GM19463 (cell line): ENCODE measurements around the gene ERCC4.
A peak's percentile ranks its signal among the peaks of the same experiment; 100 is the strongest.
"Not testable (repeated sequence)": the region's sequence is repeated elsewhere in the genome, so short reads cannot be mapped to it uniquely, and the experiment has no call there.

Experiments
- ATAC-seq: cut with Tn5 transposase; IDR thresholded peaks from one replicate; pipeline ENCODE4 v1.9.1; 2021; ENCODE audit warnings: mild to moderate bottlenecking, moderate library complexity; ENCODE audit not compliant: unreplicated experiment

Gene ERCC4

DNA sequence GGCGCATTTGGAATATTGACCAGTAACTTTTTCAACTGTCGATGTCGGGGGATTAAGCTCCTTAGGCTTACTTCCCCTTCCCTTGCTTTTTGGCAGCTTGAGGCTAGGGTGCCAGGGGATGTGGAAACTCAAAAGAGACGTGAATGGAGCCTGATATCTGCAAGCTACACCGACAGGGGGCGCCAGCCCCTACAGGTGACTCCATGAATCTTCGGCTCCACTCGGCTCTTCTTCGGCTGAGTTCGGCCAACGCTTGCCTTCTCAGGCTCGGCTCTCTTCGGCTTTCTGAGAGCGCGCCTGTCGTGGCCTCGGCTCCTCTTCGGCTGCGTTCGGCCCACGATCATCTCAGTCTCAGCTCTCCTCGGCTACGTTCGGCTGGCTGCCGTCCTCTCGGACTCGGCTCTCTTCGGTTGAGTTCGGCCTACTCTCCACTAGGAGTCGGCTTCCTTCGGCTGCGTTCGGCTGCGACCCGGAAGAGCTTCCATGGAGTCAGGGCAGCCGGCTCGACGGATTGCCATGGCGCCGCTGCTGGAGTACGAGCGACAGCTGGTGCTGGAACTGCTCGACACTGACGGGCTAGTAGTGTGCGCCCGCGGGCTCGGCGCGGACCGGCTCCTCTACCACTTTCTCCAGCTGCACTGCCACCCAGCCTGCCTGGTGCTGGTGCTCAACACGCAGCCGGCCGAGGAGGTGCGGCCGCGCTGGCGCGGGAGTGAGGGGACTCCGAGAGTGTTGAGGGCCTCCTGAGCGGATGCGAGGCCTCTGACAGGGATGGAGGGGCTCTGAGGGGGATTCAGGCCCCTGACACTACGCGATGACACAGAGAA lies at the start of gene ERCC4:
Gene ERCC4, plus strand, starts transcription at position 472 of the 827 bp plus-strand sequence. Its CDS starts 12 bp downstream, at position 484.
- ATAC-seq = peak; percentile 96

DNA sequence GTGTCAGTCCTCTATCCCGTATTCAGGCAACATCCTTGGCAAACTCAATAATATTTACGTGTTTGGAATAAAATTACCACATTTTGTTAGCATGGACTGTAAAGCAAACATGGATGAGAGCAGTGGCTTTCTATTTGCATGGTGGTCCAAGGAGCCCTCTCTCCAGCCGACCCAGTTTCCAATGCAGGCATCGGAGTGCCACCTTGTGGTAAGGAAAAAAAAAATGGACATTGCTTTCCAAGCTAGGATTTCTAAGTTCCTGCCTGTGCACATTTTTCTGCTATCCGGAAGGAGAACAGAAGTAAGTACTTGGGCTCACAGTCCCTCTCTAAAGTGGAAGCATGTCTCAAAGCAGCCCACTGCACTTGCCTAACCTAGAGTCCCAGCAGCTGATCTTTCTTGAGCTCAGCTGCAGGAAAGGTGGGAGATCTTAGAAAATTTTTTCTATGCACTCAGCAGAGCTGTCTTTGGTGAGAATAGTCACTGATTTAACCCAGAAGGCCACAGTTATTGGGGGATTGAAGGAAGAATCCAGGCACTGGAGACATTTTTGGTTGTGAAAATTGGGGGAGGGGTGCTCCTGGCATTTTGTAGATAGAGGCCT lies 46.0 kb upstream of the ERCC4 start:
- ATAC-seq = no peak

DNA sequence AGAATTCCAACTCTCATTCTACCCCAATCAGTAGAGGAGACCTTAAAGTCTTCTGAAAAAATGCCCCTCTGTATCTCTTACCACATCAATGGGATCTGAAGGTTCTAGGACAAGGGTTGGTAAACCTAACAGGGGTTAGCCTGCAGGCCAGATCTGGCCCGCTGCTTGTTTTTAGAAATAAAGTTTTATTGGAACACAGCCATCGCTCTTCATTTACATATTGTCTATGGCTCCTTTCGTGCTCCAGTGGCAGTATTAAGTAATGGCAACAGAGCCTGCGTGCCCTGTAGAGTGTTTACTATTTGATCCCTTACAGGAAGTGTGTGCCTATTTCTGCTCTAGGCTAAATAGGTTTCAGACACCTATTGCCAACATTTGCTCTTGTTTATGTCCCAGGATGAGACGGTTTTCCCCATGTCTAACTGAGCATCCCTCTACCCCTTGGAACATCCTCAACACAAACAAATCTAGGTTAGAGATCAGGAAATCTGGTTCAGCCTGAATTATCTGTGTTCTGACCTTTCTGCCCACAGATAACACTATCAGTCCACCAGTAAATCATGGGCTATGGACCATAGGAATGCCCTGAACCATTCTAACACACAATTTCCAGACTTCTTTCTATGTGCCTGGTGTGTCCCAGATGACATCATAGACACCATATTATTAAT lies 44.2 kb upstream of the ERCC4 start:
- no peak for ATAC-seq

DNA sequence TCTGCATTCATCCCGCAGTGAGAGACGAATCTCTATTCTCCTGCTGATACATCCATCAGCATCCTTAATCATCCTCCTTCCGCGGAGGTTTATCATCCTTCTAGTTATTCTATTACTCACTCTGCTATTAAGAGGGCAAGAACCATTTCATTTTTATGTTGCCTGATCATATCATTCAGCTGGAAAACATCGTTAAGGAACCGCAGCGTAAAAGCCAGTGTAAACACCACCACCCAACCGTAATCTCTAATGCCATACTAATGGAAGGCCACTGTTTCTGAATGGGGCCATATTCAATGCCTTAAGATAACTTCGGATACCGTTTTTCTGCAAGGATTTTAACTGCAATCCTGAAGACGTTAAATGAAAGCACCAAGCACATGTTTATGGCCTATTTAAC lies 36.7 kb upstream of the ERCC4 start:
- ATAC-seq = no peak

DNA sequence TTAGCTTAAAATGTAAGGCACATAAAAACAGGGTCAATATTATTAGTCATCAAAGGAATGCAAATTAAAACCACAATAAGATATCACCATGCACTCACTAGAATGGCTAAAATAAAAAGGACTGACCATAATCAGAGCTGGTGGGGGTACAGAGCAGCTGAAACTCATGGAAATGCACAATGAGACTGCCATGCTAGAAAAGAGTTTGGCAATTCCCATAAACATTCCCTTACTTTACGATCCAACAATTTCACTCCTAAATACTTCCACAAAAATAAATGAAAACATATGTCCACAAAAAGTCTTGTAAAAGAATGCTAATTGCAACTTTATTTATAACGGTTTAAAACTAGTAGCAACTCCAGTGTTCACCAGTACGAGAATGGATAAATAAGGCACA lies 36.1 kb upstream of the ERCC4 start:
- ATAC-seq = no peak

DNA sequence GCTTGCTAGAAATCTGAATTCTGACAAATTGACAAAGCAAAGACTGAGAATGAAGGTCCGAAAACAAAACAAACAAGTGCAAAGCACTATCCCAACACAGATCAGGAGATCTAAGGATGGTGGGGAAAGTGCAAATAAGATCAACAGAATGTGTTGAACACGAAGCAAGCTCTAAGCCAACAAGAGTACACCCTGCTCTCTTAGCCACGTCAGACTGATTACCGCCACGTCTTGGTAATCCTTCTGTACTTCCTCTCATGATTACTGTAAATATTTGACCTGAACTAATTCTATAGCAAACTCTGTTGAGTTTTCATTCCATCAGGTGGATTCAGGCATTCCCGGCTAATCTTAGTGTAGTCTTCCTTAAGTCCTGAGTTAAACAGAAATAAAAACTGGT lies 34.3 kb upstream of the ERCC4 start:
- ATAC-seq = no peak

DNA sequence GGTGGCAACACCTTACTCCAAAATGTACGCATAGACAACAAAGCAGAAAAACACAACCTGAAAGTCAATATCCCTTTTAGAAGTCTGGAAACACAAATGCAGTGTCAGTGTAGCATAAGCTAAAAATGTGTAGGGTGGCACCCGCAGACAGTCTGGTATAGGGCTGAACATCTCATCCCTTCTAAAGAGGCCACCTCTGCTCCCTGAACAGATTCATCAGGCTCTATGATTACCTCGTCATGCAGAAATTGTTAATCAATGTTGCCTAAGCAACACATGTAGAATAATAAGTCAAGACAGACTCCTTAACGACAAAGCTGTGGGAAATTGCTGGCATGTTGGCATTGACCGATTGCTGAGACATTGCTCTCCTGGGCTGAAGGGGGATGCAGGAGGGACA lies 33.3 kb upstream of the ERCC4 start:
- ATAC-seq = no peak

DNA sequence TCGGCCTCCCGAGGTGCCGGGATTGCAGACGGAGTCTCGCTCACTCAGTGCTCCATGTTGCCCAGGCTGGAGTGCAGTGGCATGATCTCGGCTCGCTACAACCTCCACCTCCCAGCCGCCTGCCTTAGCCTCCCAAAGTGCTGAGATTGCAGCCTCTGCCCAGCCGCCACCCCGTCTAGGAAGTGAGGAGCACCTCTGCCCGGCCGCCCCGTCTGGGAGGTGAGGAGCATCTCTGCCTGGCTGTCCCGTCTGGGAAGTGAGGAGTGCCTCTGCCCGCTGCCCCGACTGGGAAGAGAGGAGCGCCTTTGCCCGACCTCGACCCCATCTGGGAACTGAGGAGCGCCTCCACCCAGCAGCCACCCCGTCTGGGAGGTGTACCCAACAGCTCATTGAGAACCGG lies 30.6 kb upstream of the ERCC4 start:
- not testable (repeated sequence) for ATAC-seq

DNA sequence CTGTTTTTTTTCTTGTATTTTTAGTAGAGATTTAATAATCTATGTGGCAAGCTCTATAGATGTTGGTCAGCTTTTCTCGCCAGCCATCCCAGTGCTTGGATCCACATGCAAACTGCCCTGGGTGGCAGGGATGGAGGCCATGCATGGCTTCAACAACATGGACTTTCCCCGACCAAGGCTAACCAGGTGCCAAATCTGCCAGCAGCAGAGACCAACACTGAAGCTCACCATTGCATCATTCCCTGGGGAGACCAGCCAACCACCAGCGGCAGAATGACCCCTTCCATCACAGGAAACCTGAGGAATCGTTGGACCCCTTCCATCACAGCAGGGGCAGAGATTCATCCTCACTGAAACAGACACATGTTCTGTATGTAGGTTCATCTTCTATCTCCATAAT lies 27.7 kb upstream of the ERCC4 start:
- no peak for ATAC-seq

DNA sequence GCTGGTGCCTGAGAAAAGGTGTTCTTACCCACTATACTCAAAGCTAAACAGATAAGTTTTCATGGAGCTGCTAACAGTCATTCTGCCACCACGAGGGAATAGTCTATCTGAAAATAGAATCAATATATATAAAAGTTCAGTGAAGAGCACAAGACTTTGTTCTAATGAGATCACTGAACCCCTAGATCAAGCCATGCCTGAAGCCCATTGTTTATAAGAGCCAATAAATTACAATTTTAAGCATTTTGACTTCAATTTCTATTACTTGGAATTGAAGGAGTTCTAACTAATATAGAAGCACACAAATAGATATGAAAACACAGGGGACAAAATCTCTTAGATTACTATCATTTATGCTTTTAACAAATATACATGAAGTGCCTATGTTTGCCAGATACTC lies 24.4 kb upstream of the ERCC4 start:
- ATAC-seq = no peak

DNA sequence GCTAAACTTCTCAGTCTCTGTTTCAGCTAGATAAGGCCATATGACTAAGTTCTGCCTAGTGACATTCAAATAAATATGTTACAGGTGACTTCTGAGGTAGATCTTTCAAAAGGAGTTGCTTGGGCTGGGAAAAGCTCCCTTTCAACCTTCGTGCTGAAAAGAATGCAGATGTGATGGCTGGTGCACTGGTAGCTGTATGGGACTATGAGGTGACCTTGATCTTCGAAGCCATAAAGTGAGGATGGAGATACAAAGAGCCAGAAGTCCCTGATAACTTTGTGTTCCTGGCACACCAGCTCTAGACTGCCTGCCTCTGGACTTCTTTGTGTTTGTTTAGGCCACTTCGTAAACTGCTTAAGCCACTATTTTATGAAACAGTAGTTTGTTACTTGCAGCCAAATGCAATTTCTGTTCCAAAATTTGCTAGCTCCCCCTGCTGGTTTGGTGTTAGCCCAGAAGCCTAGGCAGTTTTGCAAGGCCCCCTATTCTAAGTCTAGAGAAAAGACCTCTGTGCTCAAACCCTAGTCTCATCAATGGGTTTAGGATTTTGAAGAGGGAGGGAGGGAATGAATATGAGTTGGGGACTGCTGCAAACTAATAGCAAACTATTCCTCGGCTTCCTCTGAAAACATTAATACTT lies 23.3 kb upstream of the ERCC4 start:
- ATAC-seq = no peak

DNA sequence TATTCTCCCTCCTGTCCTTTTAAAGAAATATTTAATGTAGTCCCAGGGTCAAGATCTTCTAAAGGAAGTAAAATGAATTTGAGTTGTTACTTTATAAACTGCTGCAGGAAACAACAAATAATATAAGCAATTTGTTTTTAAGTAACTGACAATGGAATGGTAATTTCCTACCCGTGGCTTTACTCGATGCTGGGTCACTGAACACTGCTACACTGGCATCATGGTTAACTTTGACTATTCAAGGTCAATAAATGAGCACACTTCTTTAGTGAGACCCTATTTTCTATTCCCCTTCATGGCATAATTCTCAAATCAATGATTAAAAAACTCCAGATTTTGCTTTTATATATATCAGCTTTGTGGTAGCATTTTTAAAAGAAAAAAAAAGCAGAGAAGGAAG lies 22.1 kb upstream of the ERCC4 start:
- no peak for ATAC-seq

DNA sequence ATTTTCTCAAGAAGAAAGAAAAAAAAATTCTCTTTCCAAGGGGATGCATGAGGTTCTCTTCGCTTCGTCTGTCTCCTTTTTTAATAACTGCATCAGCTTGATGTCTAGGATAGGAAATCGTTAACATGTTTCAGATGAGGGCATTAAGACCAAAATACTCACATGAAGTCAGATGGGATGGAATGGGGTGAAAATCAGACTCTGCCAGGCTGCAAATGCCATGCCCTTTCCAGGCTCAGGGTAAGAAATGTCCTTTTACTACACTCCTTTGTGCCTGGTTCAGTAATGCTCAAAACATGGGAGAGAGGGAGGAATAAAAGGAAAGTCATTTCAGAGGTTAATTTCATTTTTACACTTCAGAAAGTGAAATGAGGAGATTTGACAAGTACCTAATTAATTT lies 21.7 kb upstream of the ERCC4 start:
- no peak for ATAC-seq

DNA sequence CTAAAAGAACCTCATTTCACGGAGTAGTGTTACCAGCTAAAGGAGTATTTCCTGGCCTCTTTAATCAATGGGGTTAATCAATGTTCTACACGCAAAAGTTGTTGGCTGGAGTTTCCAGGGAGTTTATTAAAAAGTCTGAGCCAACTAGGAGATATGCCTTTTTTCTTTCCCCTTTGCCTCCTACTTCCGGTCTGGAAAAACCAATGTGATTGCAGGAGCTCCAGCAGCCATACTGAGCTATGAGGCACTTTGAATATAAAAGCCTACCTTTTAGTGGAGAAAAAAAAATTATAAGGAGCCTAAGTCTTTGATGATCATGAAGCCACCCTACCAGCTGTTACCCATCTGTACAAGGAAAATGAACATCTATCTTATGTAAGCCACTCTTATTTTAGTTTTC lies 17.9 kb upstream of the ERCC4 start:
- no peak for ATAC-seq

DNA sequence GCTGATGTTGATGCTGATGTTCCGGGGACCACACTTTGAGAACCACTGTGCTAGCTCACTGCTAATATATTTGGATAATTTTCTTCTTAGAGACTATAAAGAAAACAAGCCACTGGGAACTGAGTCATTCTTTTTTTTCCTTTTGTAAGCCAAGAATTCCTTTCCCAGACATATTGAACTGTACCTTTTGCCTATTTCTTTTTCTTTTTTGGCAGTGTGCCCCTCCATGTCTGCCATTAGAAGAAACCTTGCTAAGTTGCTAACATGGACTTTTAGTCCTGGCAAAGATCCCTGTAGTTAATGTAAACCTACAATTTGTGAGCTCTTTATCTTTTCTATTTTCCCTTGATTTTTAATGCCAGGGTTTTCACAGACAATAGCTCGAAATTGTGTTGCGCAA lies 17.3 kb upstream of the ERCC4 start:
- no peak for ATAC-seq

DNA sequence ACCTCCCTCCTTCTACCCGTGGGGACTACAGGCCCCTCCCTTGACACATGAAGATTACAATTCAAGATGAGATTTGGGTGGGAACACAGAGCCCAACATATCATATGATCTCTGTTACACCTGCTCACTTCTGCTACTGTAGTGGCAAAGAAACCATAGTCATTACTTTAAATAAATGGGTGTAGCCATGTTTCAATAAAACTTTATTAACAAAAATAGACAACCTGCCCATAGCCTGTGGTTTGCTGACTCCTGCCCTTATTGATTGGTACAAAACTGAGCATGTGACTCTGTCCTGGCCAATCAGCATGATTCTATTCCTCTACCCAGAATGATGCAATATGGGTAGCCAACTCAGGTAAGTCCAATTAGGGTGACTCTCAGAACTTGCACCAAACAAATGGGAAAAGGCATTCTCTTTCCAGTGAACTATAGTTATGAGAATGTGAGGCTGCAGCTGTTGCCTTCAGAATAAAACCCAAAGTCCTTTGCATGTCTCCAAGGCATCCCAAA lies 15.7 kb upstream of the ERCC4 start:
- ATAC-seq = no peak

DNA sequence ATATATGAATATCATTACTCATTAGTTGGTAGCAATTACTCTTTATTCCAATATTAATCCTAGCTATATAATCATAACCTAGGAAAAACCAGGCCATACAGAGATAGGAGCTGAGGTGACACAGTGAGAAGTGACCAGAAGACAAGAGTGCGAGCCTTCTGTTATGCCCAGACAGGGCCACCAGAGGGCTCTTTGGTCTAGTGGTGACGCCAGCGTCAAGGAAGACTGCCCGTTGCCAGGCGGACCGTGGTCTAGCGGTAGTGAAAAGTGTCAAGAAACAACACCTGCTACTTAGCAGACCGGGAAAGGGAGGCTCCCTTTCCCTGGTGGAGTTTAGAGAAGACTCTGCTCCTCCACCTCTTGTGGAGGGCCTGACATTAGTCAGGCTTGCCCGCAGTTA lies 15.1 kb upstream of the ERCC4 start:
- ATAC-seq = not testable (repeated sequence)

DNA sequence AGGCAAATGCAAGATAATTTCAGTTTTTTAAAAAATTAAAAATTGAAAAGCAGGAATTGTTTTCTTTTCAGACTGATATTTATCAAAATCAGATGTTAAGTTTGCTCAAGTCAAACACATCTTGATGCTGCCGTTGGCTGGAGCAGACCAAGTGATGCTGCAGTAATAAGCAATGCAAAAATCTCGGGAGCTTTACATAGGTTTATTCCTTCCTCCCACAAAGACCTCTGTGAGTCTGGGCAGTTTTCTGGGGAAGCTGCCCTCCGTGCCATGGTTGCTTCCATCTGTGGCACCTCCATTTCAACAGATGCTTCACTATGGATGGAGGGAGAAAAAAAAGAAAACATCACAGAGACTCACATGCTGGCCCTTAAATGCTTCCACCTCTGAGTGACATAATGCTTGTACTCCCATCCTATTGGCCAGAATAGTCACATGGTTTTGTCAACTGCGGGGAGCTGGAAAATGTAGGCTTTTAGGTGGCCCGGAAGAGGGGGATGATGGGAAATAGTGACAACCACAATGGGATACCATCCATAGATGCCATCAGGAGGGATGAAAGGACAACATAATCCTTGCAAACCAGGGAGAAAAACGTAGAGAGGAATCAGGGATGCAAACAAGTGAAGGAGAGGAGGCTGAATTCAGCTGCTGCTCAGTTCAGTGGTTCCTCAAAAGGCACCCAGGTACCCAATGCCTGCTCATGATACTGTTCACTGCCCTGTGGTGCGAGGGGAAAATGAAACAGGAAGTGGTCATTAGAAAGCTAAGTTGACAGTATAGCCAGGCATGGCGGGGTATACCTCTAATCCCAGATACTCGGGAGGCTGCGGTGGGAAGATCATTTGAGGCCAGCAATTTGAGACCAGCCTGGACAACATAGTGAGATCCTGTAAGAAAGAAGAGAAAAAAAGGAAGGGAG lies 13.5 kb upstream of the ERCC4 start:
- ATAC-seq = no peak

DNA sequence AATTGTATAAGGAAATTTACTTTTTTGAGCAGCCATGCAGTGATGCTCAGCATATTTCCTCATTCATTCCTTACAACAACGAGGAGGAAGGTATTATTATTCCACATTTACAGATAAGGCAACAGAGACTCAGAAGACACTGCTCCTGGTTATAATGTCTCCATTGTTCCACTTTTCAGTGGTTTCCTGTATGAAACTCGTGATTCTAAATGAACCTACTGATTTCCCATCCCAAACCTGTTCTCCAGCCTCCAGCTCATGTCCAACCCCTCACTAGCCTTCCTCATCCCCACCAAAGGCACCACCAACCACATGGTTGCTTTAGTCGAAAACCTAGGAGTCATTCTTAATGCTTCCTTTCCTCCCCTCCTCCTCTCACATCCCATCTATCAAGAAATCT lies 12.5 kb upstream of the ERCC4 start:
- no peak for ATAC-seq

DNA sequence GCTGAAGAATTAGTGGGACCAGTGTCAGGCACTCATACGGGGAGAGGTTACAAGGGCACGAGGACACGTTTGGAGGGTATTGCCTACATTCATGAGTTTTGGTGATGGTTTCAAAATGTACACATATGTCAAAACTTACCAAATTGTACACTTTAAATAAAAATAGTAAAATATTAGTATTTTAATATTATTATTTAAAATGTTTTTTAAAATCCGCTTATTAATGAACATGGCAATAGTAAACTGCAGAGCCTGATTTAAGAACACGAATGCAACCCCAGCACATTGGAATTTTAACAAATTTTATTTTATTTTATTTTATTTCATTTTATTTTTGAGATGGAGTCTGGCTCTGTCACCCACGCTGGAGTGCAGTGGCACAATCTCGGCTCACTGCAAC lies 10.9 kb upstream of the ERCC4 start:
- no peak for ATAC-seq
